Measurements from ENCODE around the gene CCDC183. TPM values are rescaled to one million over a fixed set of nuclear protein-coding genes. Genes with fewer than 3 reads are reported as not detected.
A peak's percentile ranks its signal among the peaks of the same experiment; 100 is the strongest.
"Not testable (repeated sequence)": the region's sequence is repeated elsewhere in the genome, so short reads cannot be mapped to it uniquely, and the experiment has no call there.

Gene CCDC183
- total RNA-seq, 8 experiments from 2014 or later = 0.61 to 3.3 (median 2.5) TPM

DNA sequence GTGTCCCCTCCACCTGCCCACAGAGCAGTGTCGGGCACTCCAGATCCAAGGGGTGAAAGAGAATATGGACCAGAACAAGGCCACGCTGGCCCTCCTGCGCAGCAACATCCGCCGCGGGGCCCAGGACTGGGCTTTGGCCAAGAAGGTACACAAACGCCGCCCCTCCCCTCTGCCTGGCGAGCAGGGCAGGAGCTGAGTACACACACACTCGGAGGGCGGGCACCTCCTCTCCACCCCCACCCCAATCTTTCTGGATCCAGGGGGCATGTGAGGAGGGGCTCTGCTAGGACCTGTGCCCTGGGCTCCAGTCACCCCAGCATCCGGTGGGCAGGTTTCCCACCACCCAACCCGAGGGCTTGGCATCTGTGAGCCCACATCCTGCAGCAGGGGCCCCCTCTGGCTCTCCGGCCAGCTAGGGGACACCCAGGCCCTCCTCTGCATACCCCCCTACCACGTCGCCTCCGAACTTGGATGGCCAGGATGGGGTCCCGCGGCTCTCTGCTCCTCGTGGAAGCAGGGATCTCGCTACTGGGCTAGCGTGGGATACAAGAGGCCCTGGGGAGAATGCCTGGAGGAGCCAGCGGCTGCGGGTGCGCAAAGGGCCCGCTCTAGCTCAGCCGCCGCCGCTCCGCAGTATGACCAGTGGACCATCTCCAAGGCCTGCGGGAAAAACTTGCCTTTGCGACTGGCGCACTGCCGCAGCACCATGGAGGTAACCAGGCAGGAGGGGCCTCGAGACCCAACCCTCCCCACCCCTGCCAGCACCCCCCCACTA lies 3.1 kb downstream of the CCDC183 start:
- Histone ChIP-seq H3K27ac (peak overlapping the region in 1 of 2 donors; percentile 32), H3K4me1 (replicated peaks in 1 of 2) (peaks cover 29 to 36% of the 10 kb centered on the region in 2 donors), H3K4me3 (peak overlapping the region; percentile 36 to 44 (median 42))
- ATAC-seq (replicated peaks in 6 of 8) = peak in 5 of 8 experiments; percentile 3 to 35 (median 34)
- in situ Hi-C loops (cut with MboI; ENCODE audit: low pct_unique_long_range_greater_than_20kb in 2 of 9, low sequenced_read_pairs in 9 of 9, unreplicated experiment in 9 of 9) = loop anchor here in 7 of 9 experiments (25.0 kb wide), 1 partner anchor 238 kb away; the partner anchor contains the start of genes ABCA2 (in 7 of the 7), FUT7 (in 7 of the 7) and NPDC1 (in 7 of the 7)
- 41 to 42% methylated on average over 6 to 11 of the region's 35 CpGs; no CpG with 5 or more reads in 8 of the 10 experiments for WGBS, 10 experiments

DNA sequence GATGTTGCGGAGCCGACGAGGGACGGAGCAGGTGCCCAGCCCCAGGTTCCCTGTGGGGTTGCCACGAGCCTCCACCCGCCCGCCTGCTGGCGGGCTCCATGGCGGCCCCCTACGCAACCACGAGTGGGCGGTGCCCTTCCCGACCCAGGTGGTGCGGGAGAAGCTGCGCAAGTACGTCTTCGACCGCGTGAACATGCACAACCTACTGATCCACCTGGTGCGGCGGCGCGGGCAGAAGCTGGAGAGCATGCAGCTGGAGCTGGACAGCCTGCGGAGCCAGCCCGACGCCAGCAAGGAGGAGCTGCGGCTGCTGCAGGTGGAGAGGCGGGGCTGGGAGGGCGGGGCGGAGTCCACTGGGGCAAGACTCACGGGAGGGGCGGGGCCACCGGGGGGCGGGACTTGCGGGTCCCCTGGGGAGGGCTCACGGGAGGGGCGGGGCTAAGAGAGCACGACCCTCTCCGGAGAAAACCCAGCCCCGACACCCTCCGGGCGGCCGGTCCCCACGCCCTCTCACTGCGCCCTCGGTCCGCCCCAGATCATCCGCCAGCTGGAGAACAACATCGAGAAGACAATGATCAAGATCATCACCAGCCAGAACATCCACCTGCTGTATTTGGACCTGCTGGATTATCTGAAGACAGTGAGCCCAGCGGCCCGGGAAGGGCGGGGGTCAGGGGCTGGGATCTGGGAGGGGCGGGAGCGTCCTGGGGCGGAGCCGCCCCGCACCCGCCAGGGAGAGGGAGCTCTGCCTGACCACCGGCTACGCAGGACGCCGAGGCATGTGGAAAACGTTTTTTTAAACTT lies 3.9 kb downstream of the CCDC183 start:
- in situ Hi-C loops (cut with MboI; ENCODE audit: low pct_unique_long_range_greater_than_20kb in 2 of 9, low sequenced_read_pairs in 9 of 9, unreplicated experiment in 9 of 9) = loop anchor here in 7 of 9 experiments (25.0 kb wide), 1 partner anchor 237 kb away; the partner anchor contains the start of genes ABCA2 (in 7 of the 7), FUT7 (in 7 of the 7) and NPDC1 (in 7 of the 7)
- H3K4me1 ChIP-seq (replicated peaks in 1 of 2) = peaks cover 29 to 36% of the 10 kb centered on the region in 2 donors

DNA sequence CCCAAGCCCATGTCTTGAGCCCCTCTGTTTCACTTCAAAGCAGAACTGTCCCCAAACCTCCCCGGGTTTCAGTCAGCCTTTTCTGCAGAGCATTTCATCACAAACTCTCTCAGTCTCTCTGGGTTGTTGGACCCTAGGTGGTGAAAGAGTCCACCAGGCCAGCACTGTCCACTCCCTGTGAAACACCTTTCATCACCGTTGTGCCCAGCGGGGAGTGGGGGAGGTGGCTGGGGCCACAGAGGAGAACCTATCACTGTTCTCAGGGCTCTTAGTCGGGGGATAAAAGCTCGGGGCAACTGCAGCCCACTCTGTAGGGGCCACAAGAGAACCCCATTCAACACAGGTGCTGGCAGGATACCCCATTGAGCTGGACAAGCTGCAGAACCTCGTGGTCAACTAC lies 6.2 kb downstream of the CCDC183 start:
- Histone ChIP-seq H3K27ac (no peak overlapping the region), H3K4me3 (no peak overlapping the region), H3K4me1 (replicated peaks in 1 of 2) (peaks cover 19 to 28% of the 10 kb centered on the region in 2 donors)
- in situ Hi-C loops (cut with MboI; ENCODE audit: low pct_unique_long_range_greater_than_20kb in 2 of 9, low sequenced_read_pairs in 9 of 9, unreplicated experiment in 9 of 9) = no loop called here
- 80 to 100% (median 95%) methylated on average over 1 to 4 of the region's 6 CpGs; no CpG with 5 or more reads in 5 of the 10 experiments for WGBS, 10 experiments
- ATAC-seq (replicated peaks in 6 of 8) = no peak

More for the DNA sequence above, 3.9 kb downstream of the CCDC183 start:
- 0% methylated on average over 1 to 6 of the region's 63 CpGs; no CpG with 5 or more reads in 7 of the 10 experiments for WGBS, 10 experiments
- H3K4me3 ChIP-seq = peak overlapping the region; percentile 36 to 44 (median 42)
- peak overlapping the region in 1 of 2 donors; percentile 40 for H3K27ac ChIP-seq
- ATAC-seq (replicated peaks in 6 of 8) = peak; percentile 51 to 86 (median 81)

- H3K27ac ChIP-seq; ATAC-seq (replicated peaks in 6 of 8); H3K4me3 ChIP-seq; in situ Hi-C loops (cut with MboI; ENCODE audit: low pct_unique_long_range_greater_than_20kb in 2 of 9, low sequenced_read_pairs in 9 of 9, unreplicated experiment in 9 of 9): not testable (repeated sequence)
- WGBS, 10 experiments = 92% methylated on average over 2 of the region's 9 CpGs; no CpG with 5 or more reads in 9 of the 10 experiments
- peaks cover 19 to 22% of the 10 kb centered on the region in 2 donors for H3K4me1 ChIP-seq (replicated peaks in 1 of 2)
These were observed 6.9 kb downstream of the CCDC183 start for GRCh38 chr9:136803009-136803550.

DNA sequence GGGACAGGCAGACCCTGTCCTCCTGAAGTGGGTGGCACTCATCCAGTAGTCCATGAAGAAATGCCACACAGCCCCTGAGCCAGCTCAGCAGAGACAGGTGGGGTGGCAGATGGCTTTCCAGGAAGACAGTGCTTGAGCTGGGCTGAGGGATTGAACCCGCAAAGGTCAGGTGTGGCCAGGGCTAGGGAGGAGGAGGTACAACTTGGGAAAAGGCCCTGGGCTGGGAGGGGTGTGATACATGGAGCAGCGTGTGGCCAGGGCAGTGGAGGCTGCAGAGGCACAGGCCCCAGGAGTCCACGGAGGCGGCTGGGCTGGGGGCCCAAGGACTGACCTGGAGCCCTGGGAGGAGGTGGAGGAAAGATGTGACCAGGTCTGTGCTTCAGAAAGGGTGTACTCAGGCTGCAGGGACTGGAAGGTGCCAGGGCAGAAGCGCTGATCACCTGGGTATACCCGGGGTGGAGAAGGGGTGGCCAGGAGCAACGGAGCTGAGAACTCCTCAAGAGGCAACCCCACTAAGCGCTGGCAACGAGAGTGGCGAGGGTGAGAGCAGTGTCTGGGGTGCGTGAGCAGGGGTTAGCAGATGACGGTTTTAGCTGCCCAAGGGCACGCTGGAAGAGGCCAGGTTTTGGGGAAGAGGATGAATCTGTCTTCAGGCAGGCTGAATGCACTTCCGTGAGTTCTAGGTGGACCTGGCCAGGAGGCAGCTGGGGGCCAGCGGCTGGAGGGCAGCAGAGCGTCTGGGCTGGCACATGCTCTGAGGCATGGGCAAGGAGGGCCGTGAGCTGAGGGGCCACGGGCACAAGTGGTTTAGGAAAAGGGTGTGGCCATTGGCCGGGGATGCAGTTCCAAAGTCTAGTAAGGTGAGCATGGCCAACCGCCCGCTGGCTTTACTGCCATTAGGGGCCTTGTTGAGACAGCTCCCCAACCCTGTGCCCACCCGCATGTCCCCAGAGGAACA lies 7.7 kb downstream of the CCDC183 start:
- Histone ChIP-seq H3K4me3 (no peak overlapping the region), H3K4me1 (replicated peaks in 1 of 2) (peaks cover 19 to 22% of the 10 kb centered on the region in 2 donors), H3K27ac (no peak overlapping the region)
- WGBS, 10 experiments = 88 to 95% (median 93%) methylated on average over 4 to 14 of the region's 22 CpGs; no CpG with 5 or more reads in 4 of the 10 experiments
- in situ Hi-C loops (cut with MboI; ENCODE audit: low pct_unique_long_range_greater_than_20kb in 2 of 9, low sequenced_read_pairs in 9 of 9, unreplicated experiment in 9 of 9) = no loop called here
- no peak for ATAC-seq (replicated peaks in 6 of 8)

GRCh38 chr9:136804509-136805206 lies 8.5 kb downstream of the CCDC183 start:
- in situ Hi-C loops (cut with MboI; ENCODE audit: low pct_unique_long_range_greater_than_20kb in 2 of 9, low sequenced_read_pairs in 9 of 9, unreplicated experiment in 9 of 9) = no loop called here
- no peak overlapping the region for H3K4me3 ChIP-seq
- H3K4me1 ChIP-seq (replicated peaks in 1 of 2) = peaks cover 21 to 24% of the 10 kb centered on the region in 2 donors
- H3K27ac ChIP-seq = no peak overlapping the region
- ATAC-seq (replicated peaks in 6 of 8) = no peak
- 31 to 100% (median 95%) methylated on average over 1 to 9 of the region's 20 CpGs; no CpG with 5 or more reads in 6 of the 10 experiments for WGBS, 10 experiments

DNA sequence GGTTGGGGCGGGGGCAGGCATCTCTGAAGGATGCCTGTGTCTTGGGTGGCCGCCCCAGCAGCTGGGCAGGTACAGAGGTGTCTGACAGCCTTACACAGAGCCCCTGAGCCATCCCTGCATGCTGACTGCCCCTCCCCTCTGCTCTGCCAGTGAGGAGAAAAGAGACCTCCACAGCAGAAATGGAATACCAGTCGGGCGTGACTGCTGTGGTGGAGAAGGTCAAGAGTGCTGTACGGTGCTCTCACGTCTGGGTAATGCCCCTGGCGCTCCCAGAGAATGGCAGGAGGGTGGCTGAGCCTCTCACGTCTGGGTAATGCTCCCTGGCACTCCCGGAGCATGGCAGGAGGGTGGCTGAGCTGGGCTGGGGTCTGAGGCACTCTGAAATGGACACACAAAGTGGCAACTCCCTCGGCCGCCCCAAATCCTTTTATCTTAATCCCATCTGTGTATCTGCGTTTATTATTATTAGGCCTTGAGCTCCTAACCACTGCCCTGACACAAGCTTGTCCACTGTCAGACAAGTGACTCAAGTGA lies 9.1 kb downstream of the CCDC183 start:
- ATAC-seq (replicated peaks in 6 of 8) = no peak
- no peak overlapping the region for H3K27ac ChIP-seq
- H3K4me3 ChIP-seq = no peak overlapping the region
- 80 to 100% (median 96%) methylated on average over 1 to 4 of the region's 12 CpGs; no CpG with 5 or more reads in 7 of the 10 experiments for WGBS, 10 experiments
- in situ Hi-C loops (cut with MboI; ENCODE audit: low pct_unique_long_range_greater_than_20kb in 2 of 9, low sequenced_read_pairs in 9 of 9, unreplicated experiment in 9 of 9) = no loop called here
- peaks cover 24 to 30% of the 10 kb centered on the region in 2 donors for H3K4me1 ChIP-seq (replicated peaks in 1 of 2)

DNA sequence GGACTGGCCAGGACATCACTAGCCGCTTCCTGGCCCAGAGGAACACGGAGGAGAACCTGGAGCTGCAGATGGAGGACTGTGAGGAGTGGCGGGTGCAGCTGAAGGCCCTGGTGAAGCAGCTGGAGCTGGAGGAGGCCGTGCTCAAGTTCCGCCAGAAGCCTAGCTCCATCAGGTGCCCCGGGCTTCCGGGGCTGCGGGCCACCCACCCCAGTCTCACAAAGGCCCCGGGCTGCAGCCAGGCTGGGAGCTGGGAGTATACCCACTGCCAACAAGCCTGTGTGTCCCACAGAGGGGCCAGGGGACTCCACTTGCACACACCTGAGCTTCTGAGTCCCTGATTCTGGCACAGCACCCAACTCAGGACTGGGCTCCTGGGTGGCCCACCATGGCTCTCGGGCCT lies 9.9 kb downstream of the CCDC183 start:
- no peak overlapping the region for H3K4me3 ChIP-seq
- no peak overlapping the region for H3K27ac ChIP-seq
- in situ Hi-C loops (cut with MboI; ENCODE audit: low pct_unique_long_range_greater_than_20kb in 2 of 9, low sequenced_read_pairs in 9 of 9, unreplicated experiment in 9 of 9) = no loop called here
- H3K4me1 ChIP-seq (replicated peaks in 1 of 2) = peaks cover 26% of the 10 kb centered on the region in 2 donors
- ATAC-seq (replicated peaks in 6 of 8) = no peak
- WGBS, 10 experiments = 83 to 90% (median 90%) methylated on average over 1 to 2 of the region's 10 CpGs; no CpG with 5 or more reads in 7 of the 10 experiments

- H3K4me1 ChIP-seq (replicated peaks in 1 of 2) = peaks cover 21 to 22% of the 10 kb centered on the region in 2 donors
- WGBS, 10 experiments = 19 to 95% (median 50%) methylated on average over 1 to 14 of the region's 25 CpGs; no CpG with 5 or more reads in 3 of the 10 experiments
- peak overlapping the region; percentile 56 to 98 (median 91) for H3K4me3 ChIP-seq
- in situ Hi-C loops (cut with MboI; ENCODE audit: low pct_unique_long_range_greater_than_20kb in 2 of 9, low sequenced_read_pairs in 9 of 9, unreplicated experiment in 9 of 9) = no loop called here
- no peak for ATAC-seq (replicated peaks in 6 of 8)
- H3K27ac ChIP-seq = peak overlapping the region in 1 of 2 donors; percentile 86
These were observed 10.6 kb downstream of the CCDC183 start for GRCh38 chr9:136806631-136807201.

DNA sequence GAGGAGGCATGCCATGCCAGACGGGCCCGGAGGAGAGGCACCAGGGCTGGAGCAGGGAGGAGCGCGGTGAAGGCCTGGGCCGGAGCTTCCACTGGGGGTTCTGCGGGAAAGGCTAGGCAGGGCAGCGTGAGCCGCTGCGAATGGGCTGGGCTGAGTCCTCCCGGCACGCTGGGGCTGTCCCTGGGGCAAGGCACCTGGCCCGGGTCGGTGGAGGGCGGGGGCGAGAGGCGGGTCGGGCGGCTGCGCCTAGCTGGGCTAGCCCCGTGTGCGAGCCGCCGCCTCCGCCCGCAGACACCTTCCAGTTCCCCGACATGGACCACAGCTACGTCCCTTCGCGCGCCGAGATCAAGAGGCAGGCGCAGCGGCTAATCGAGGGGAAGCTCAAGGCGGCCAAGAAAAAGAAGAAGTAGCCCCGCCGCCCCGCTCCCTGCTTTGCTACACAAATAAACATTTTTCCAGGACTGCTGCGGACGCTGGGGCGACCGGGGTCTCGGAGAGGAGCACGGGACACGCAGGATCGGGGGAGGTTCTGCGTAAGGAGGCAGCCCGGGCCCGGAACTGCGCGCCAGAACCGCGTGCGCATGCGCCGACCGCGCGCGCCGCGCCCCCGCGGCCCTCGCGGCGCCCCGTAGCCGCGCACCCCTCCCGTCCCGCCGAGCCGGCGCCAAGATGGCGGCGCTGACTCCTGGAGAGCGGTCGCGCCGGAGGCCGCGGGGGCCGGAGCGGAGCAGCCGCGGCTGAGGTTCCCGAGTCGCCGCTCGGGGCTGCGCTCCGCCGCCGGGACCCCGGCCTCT lies 11.3 kb downstream of the CCDC183 start, which contains the start of gene RABL6:
Gene RABL6 (plus strand): TSS at position 668 of the 794 bp plus-strand sequence. CDS start 249 bp downstream, outside the sequence.
- Histone ChIP-seq H3K4me3 (peak within 1 kb of the TSS; percentile 56 to 98 (median 91)), H3K27ac (peak within 1 kb of the TSS; percentile 76 to 86), H3K4me1 (replicated peaks in 1 of 2) (peaks cover 21 to 22% of the 10 kb centered on the region in 2 donors)
- peak; percentile 80 to 88 (median 84) for ATAC-seq (replicated peaks in 6 of 8)
- in situ Hi-C loops (cut with MboI; ENCODE audit: low pct_unique_long_range_greater_than_20kb in 2 of 9, low sequenced_read_pairs in 9 of 9, unreplicated experiment in 9 of 9) = no loop called here
- 0% methylated on average over 1 to 6 of the region's 96 CpGs; no CpG with 5 or more reads in 7 of the 10 experiments for WGBS, 10 experiments
